Endothelial cell of umbilical vein (primary cell): ENCODE results near the gene GGNBP2.

Experiments used
- CTCF ChIP-seq, 2 donors: IDR thresholded peaks; 1 replicate in 1 of 2; 2 replicates in 1 of 2; pipeline ENCODE4 v1.5.1; 2011; ENCODE audit warnings: low read length in 2 of 2, mild to moderate bottlenecking in 2 of 2, moderate library complexity in 2 of 2, control low read depth in 1 of 2, inconsistent platforms in 1 of 2, low read depth in 1 of 2; ENCODE audit not compliant: insufficient read depth in 1 of 2; ENCODE audit errors: extremely low read depth in 1 of 2
- EZH2 ChIP-seq: IDR thresholded peaks from 2 replicates; pipeline ENCODE4 v1.6.1; 2012; ENCODE audit warnings: borderline replicate concordance, low read depth, mild to moderate bottlenecking, moderate library complexity, low read length, inconsistent platforms; ENCODE audit not compliant: severe bottlenecking
- FOS ChIP-seq: IDR thresholded peaks from 2 replicates; pipeline ENCODE4 v1.6.1; 2011; ENCODE audit warnings: mild to moderate bottlenecking, low read length, moderate library complexity, borderline replicate concordance; ENCODE audit not compliant: insufficient read depth
- MAX ChIP-seq: IDR thresholded peaks from 2 replicates; pipeline ENCODE4 v1.6.1; 2011; ENCODE audit not compliant: insufficient read depth, insufficient read length
- POLR2A ChIP-seq: IDR thresholded peaks from 2 replicates; pipeline ENCODE4 v1.6.1; 2012; ENCODE audit warnings: low read depth, mild to moderate bottlenecking, control low read depth, low read length

GRCh38 chr17:36527621-36528250 lies 17.0 kb upstream of the GGNBP2 start:
- TF ChIP-seq EZH2 (no peak), CTCF (IDR thresholded peaks at IDR 0.05; ENCODE audit: extremely low read depth in 1 of 2, insufficient read depth in 1 of 2, low read depth in 1 of 2, low read length in 2 of 2) (no peak), POLR2A (no peak), FOS (no peak), MAX (no peak)
